AG08396 (cell line): ENCODE data around the gene PREX1.

Experiments
- DNase-seq: peaks from one replicate; pipeline ENCODE4 v3.0.0; 2012; ENCODE audit warnings: low spot score, mixed read lengths

Gene PREX1

DNA sequence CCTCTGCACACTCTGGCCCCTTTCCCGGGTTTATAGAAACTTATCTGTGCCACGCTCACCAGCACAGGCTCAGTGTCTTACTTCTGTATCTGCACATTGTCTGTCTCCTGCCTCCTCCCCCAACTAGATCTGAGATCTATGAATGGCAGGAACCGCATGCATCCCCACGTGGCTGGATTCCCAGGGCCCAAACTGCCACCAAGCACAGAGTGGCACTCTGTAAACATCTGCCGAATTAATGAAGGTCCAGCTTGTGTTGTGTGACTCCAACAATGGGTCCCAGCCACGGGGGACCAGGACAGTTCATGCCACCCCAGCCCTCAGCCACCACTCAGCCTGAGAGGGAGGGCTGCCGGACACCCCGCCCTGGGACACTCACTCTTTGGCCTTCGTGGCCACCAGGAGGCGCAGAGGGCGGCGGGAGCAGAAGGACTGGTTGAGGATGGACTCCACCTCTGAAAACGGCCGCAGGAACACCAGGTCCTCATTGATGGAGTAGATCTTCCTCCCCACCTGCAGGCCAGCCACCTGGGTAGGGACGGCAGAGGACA lies 171.1 kb downstream of the PREX1 start:
- DNase-seq, result no peak

- DNase-seq, result no peak
Measured at GRCh38 chr20:48656137-48656536, 171.7 kb downstream of the PREX1 start.

DNA sequence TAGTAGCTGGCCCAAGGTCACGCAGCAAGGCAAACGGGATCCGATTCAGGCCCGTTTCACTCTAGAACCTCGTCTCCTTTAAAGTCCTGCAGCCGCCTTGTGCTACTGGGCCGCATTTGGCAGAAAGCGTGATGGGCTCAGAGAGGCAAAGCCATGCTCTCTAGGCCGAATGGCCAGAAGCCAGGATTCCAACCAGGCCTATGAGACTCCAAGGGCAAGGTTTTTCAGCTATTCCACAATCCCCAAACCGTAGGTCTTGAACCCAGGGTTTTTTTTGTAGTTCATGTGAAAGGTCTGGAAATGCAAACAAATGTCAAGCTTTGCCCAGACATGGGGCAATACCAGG lies 174.1 kb downstream of the PREX1 start:
- no peak for DNase-seq

- DNase-seq, result no peak
Measured at GRCh38 chr20:48652961-48653705, 174.7 kb downstream of the PREX1 start.

- DNase-seq, result no peak
Measured at GRCh38 chr20:48651960-48652359, 175.8 kb downstream of the PREX1 start.

DNA sequence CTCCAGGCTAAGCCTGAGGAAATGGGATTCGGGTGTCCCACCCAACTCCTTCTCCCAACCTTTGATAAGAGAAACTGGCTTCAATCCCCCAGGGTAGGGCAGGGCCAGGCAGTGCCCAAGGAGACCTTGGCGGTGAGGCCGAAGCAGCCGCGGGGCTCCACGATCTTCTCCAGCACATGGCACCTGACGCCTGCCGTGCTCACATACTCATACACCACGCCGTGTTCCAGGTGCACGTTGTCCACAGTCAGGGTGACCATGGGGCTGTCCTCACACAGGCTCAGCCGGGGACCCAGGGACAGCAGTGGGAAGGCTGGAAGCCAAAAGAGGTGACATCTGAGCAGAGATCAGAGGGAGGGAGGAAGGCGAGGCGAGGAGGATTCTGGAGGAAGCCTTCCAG lies 176.5 kb downstream of the PREX1 start:
- no peak for DNase-seq

DNA sequence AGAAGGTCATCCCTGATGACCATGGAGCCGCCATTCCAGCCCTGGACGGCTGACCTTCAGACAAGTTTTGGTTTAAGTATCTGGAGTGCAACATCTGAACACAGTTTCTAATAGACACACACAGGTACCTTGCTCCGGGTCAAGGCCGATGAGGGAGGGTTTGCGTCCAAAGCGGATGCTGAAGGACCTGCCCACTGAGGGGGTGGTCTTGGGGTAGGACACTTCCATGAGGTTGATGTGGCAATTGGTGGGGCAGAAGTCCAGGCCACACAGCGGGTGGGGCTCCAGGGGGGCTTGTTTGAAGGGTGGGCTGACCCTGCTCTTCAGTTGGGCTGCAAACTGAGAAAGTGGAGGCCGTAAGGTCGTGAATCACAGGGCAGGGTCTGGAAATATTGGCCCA lies 177.9 kb downstream of the PREX1 start:
- no peak for DNase-seq

- DNase-seq, result no peak
Measured at GRCh38 chr20:48649104-48649626, 178.6 kb downstream of the PREX1 start.

DNA sequence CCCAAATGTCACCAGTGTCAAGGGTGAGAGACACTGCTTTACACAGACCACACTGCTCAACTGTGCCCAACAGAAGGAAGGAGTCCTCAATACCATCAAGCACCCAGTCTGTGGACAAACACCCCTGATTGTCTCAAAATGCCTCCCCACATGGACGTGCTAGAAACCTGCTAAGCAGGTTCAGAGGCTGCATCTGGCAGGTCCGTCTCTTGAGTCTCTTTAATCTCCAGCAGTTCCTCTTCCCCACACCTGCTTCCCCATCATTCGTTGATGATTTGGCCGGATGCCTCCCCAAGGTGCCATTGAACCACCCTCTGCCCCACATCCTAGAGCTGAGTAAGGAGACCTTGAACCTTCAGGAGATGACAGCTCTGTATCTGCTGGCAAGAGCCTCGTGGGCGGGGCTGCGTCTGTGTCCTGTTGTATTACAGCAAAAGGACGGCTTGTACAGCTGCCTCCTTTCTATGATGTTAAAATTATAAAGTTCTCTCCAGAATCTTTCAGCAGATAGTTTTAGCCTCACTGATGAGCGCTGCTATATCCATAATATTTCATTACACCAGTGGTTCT lies 179.2 kb downstream of the PREX1 start:
- no peak for DNase-seq

DNA sequence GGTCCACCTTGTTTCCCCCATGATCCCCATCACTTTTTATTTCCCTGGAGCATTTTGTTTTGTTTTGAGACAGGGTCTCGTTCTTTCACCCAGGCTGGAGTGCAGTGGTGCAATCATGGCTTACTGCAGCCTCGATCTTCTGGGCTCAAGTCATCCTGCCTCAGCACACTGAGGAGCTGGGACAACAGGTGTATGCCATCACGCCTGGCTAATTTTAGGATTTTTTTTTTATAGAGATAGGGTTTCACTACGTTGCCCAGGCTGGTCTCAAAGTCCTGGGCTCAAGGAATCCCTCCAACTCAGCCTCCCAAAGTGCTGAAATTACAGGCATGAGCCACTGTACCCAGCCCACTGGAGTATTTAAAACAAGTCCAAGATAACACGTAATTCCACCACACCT lies 179.9 kb downstream of the PREX1 start:
- no peak for DNase-seq

DNA sequence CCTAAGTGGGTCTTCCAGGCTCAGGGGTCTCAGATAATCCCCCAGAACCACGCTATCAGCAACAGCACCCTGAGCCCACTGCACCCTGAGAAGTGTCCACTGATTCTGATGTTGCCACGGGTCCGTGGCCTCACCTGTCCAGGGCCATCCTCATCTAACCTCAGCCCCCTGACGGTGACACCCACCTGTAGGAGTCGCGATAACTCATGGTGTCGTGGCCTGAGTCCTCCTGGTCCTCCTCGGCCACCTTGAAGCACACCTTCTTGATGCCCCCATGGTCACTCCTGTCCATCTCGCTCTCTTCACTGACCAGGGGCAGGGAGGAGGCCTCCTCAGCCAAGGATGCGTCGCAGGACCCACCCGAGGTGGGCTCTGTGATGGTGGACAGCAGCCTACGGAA lies 182.1 kb downstream of the PREX1 start:
- no peak for DNase-seq

DNA sequence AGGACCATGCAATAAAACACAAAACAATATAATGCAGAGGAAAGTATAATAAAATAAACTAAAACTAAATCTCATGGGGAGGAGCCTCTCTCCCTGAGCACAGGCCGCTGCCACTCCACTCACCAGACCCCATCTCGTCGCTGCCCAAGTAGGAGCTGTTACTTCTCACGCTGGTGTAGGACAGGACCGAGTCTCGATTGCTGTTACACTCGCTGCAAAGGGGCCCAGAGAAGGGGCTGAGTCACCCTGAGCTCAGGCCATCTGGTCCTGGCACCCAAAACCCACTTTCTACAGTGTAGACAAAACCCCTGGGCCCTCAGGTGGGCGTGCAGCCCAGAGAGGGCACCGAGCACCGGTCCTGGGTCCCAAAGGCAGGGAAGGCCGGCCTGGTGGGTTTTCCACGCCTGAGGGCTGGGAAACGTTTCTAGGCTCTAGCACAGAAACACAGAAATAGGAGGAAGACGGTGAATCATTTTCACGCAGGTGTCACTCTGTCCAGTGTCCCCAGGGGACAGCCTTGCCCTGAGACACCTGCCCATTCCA lies 183.4 kb downstream of the PREX1 start:
- DNase-seq, result no peak

DNA sequence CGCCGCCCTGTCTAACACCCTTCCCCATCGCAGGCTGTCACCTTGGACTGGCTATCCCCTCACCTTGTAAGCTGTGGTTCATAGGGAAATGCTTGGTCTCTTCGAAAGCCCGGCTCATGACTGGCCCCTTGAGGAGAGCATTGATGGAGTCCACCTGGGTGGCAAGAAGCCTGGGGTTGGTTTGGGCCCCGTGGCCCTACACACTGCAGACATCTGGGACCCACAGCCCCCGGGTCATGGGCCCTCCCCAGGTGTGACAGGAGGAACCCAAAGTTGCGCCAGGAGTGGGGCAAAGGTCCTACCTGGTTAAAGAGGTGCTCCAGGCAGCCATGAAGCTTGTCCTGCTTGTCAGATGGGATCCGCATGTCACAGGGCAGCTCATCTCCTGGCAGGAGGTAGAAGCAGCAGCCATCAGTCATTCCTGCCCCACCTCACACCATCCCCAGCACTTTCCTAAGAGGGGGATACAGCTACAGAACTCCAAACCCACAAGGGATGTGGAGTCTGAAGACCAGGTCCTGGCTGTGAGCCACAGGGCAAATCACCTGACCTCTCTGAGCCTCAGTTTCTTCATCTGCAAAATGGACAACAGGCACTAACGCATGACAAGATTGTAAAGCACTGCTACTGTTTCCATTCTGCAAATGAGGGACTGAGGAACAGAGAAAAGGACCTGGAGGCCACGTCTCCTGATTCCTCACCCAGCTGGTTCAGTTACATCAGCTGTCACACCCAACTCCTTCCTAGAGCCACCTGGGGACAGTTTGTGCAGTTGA lies 185.5 kb downstream of the PREX1 start:
- DNase-seq, result no peak

GRCh38 chr20:48640871-48641270 lies 186.9 kb downstream of the PREX1 start:
- DNase-seq, result no peak

DNA sequence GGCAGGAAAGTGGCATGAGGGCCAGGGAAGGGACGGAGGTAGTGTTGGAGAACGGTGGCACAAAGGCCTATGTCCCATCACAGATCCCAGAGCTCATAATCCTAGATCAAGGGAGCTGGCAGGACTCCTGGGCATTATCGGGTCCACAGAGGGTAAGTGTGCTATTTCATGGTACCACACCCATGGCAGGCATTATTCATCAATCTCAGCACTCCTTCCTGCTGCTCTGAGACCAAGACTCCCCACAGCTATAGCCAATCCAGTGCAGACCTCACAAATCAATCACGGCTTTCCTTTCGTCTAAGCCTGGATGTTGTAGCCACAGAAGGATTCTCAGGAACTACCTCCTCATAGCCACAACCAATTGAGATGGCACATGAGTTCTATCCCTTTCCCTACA lies 187.9 kb downstream of the PREX1 start:
- no peak for DNase-seq

DNA sequence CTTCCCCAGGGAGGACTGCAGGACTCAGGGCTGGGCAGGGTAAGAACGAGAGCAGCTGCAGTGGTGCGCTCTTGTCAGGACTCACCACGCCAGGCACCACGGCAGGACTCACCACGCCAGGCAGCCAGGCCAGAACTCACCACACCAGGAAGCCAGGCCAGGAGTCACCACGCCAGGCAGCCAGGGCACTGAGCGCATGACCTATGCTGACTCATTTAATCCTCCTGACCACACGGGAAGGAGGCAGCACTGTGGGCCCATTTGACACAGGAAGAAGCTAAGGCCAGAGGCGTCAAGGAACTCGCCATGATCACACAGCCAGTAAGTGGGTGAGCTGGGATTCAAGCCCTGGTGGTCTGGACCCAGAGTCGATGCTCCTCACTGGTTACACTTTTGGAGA lies 189.3 kb downstream of the PREX1 start:
- no peak for DNase-seq

DNA sequence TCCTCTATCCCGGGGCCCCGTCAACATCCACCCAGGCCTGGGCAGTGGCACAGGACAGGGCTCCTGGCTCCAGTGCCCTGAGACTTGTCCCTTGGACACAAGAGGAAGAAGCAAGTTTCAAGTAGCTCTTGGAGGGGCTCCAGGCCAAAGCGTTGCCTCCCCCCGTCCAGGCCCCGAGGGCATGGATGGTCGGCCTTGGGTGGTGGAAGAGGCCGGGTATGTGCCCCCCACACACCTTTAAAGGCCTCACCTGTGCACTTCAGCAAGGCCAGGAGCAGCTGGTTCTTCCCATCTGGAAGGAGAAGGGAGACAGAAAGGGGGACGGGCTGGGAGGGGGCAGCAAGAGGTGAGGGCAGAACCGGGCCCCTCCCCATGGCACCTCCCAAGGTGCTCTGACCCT lies 190.3 kb downstream of the PREX1 start:
- DNase-seq, result no peak

DNA sequence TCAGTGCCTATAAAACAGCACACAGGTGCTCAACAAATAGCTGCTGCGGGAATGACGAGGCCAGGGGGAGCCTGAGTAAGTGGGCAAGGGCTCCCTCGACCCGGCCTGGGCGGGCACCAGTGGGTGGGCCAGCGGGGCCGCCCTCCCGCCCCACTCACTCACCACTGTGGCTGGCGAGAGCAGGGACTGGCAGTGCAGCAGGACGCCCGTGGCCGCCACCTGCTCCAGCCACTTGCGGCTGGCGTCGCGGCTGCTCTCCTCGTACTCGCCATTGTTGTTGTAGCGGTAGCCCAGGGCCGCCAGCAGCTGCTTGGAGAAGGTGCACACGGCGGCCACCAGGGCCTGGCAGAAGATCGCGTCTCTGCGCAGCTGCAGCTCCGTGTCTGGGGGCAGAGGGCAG lies 191.5 kb downstream of the PREX1 start:
- no peak for DNase-seq

DNA sequence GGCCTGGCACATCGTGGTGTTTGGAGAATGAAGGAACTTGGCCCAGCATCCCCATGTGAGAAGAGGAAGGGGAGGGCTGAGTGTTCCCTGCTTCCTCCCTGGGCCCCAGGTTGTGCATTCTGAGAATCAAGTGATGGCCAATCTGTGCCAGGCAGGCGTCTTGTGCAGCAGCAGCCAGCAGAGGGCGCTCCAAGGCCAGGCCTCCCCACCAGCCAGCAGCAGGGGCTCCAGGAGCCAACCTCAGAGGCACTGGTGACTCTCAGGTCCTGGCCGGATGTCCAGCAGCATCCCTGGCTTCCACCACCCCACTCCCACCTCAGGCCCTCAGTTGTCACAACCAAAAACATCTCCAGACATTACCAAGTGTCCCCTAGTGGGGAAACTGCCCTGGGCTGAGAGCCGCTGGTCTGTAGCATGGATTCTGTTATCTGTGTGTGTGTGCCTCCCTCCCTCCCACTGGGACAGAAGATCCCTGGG lies 192.0 kb downstream of the PREX1 start:
- DNase-seq, result peak; percentile 87

DNA sequence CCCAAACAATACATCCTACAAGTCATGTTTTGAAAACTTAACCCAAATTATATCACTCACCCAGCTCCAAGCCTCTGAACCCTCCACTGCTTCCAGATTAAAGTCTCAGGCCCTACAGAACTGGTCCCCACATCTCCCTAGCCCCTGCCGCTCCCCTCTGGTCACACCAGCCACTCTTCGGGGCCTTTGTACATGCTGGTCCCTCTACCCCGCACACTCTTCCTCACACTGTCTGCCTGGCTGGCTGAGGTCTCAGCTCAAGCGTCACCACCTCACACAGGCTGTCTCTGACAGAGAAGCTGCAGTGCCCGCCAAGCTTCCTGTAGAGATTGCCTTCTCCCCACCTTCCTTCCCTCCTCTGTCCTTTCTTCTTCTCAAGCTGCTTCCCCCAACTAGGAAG lies 192.4 kb downstream of the PREX1 start:
- no peak for DNase-seq

DNA sequence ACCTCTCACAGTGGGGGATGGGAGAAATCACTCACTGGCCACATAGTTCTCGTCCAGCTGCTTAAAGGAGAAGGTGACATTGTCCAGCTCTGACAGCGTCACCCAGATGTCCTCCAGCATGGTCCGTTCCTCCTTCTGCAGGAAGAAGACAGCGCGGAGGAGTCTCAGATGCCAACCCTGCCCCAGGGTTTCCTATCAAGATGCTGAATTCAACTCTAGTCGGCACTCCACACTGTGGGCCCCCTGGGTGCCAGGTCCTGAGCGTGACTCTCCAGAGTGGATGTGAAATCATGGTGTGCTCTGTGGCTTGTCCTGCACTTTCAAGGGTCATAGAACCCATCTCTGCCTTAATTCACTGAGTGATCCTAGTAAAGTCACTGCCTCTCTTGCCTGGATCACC lies 193.2 kb downstream of the PREX1 start:
- DNase-seq, result no peak

- no peak for DNase-seq
Measured at GRCh38 chr20:48633620-48634257, 194.1 kb downstream of the PREX1 start.
